Cardiac fibroblast (primary cell): ENCODE results near the gene WIZ.

Experiments
- DNase-seq, 2 donors: peaks; one replicate each; pipeline versions ENCODE4 v3.0.0 to v3.0.0-alpha.2; 2010; ENCODE audit warnings: low read depth in 2 of 2
- H3K4me3 ChIP-seq, 2 donors: replicated peaks in 1 of 2; 1 replicate in 1 of 2; 2 replicates in 1 of 2; pipeline ENCODE4 v1.5.1; 2011; ENCODE audit warnings: low read depth in 2 of 2, low read length in 2 of 2, mild to moderate bottlenecking in 2 of 2, moderate library complexity in 1 of 2
- CTCF ChIP-seq: IDR thresholded peaks from one replicate; pipeline ENCODE4 v1.5.1; 2011; ENCODE audit warnings: low read depth, mild to moderate bottlenecking, low read length, inconsistent platforms

The WIZ gene

GRCh38 chr19:15430526-15431120 is 19.1 kb downstream of the WIZ start:
- no peak for TF ChIP-seq CTCF
- H3K4me3 ChIP-seq = peak overlapping the region in 1 of 2 donors; percentile 89

GRCh38 chr19:15429825-15430467 is 19.8 kb downstream of the WIZ start:
- TF ChIP-seq CTCF = no peak
- no peak overlapping the region for H3K4me3 ChIP-seq
- no peak for DNase-seq

More at GRCh38 chr19:15430526-15431120, 19.1 kb downstream of the WIZ start:
- DNase-seq = no peak

- no peak overlapping the region for H3K4me3 ChIP-seq
- TF ChIP-seq CTCF = no peak
- no peak for DNase-seq
These were observed 20.6 kb downstream of the WIZ start for GRCh38 chr19:15428956-15429824.

- DNase-seq = no peak
- no peak for TF ChIP-seq CTCF
- H3K4me3 ChIP-seq = no peak overlapping the region
These were observed 21.7 kb downstream of the WIZ start for GRCh38 chr19:15427991-15428471.

- no peak overlapping the region for H3K4me3 ChIP-seq
These were observed 22.4 kb downstream of the WIZ start for GRCh38 chr19:15427350-15427700.

More at GRCh38 chr19:15427350-15427700, 22.4 kb downstream of the WIZ start:
- TF ChIP-seq CTCF = no peak
- no peak for DNase-seq
